ENCODE results near the gene MCC. TPM values are rescaled to one million over a fixed set of nuclear protein-coding genes. Genes with fewer than 3 reads are reported as not detected.

The MCC gene
- total and polyA plus RNA-seq, 4 donors = 9.0 to 47.3 (median 14.7) TPM

DNA sequence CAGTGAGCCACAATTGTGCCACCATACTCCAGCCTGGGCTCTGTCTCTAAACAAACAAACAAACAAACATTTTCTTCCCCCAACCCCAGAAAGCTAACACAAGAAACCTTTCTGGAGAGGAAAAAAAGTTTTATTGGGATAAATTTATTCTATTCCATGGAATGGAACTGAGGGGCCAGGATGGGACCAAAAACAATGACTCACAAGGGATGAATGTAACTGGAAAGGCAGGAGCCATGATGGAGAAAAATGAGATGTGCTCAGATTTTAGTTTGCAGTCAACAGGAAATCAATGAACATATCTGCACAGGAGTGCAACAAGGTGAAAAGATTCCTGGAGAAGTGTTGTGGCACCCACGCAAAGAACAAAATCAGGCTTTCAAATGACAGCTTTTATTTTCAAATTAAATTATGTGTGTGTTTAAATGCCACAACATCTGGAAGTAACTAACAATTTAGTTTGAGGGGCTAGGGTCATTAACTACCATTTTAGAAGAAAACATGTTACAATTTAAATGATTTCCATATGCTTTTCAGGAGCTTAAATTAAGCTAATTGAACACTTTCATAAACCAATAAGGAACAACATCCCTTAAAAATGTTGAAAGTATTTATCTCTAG is 262.0 kb downstream of the MCC start:
- TF ChIP-seq RXRA (IDR thresholded peaks at IDR 0.05) (no peak), FOXA2 (IDR thresholded peaks at IDR 0.05) (no peak), RAD21 (IDR thresholded peaks at IDR 0.05) (no peak), HNF4G (IDR thresholded peaks at IDR 0.05) (no peak), TAF1 (conservative IDR thresholded peaks at IDR 0.05) (no peak), JUND (IDR thresholded peaks at IDR 0.05) (no peak), NR2F2 (IDR thresholded peaks at IDR 0.05) (no peak), FOXA1 (IDR thresholded peaks at IDR 0.05) (no peak), GABPA (IDR thresholded peaks at IDR 0.05 in 1 of 2, conservative IDR thresholded peaks at IDR 0.05 in 1 of 2) (no peak), YY1 (IDR thresholded peaks at IDR 0.05) (no peak), SP1 (IDR thresholded peaks at IDR 0.05) (no peak), EGR1 (IDR thresholded peaks at IDR 0.05; ENCODE audit: low read depth in 2 of 2) (no peak), HNF4A (conservative IDR thresholded peaks at IDR 0.05) (no peak)
- TF ChIP-seq, protein P1, sequence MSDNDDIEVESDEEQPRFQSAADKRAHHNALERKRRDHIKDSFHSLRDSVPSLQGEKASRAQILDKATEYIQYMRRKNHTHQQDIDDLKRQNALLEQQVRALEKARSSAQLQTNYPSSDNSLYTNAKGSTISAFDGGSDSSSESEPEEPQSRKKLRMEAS (IDR thresholded peaks at IDR 0.05) = no peak
- TF ChIP-seq, protein P2, sequence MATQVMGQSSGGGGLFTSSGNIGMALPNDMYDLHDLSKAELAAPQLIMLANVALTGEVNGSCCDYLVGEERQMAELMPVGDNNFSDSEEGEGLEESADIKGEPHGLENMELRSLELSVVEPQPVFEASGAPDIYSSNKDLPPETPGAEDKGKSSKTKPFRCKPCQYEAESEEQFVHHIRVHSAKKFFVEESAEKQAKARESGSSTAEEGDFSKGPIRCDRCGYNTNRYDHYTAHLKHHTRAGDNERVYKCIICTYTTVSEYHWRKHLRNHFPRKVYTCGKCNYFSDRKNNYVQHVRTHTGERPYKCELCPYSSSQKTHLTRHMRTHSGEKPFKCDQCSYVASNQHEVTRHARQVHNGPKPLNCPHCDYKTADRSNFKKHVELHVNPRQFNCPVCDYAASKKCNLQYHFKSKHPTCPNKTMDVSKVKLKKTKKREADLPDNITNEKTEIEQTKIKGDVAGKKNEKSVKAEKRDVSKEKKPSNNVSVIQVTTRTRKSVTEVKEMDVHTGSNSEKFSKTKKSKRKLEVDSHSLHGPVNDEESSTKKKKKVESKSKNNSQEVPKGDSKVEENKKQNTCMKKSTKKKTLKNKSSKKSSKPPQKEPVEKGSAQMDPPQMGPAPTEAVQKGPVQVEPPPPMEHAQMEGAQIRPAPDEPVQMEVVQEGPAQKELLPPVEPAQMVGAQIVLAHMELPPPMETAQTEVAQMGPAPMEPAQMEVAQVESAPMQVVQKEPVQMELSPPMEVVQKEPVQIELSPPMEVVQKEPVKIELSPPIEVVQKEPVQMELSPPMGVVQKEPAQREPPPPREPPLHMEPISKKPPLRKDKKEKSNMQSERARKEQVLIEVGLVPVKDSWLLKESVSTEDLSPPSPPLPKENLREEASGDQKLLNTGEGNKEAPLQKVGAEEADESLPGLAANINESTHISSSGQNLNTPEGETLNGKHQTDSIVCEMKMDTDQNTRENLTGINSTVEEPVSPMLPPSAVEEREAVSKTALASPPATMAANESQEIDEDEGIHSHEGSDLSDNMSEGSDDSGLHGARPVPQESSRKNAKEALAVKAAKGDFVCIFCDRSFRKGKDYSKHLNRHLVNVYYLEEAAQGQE (IDR thresholded peaks at IDR 0.05) = no peak
- TF ChIP-seq, protein P3, sequence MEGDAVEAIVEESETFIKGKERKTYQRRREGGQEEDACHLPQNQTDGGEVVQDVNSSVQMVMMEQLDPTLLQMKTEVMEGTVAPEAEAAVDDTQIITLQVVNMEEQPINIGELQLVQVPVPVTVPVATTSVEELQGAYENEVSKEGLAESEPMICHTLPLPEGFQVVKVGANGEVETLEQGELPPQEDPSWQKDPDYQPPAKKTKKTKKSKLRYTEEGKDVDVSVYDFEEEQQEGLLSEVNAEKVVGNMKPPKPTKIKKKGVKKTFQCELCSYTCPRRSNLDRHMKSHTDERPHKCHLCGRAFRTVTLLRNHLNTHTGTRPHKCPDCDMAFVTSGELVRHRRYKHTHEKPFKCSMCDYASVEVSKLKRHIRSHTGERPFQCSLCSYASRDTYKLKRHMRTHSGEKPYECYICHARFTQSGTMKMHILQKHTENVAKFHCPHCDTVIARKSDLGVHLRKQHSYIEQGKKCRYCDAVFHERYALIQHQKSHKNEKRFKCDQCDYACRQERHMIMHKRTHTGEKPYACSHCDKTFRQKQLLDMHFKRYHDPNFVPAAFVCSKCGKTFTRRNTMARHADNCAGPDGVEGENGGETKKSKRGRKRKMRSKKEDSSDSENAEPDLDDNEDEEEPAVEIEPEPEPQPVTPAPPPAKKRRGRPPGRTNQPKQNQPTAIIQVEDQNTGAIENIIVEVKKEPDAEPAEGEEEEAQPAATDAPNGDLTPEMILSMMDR (IDR thresholded peaks at IDR 0.05; ENCODE audit: low read depth, low read length, missing input control) = no peak
- TF ChIP-seq, protein P4, sequence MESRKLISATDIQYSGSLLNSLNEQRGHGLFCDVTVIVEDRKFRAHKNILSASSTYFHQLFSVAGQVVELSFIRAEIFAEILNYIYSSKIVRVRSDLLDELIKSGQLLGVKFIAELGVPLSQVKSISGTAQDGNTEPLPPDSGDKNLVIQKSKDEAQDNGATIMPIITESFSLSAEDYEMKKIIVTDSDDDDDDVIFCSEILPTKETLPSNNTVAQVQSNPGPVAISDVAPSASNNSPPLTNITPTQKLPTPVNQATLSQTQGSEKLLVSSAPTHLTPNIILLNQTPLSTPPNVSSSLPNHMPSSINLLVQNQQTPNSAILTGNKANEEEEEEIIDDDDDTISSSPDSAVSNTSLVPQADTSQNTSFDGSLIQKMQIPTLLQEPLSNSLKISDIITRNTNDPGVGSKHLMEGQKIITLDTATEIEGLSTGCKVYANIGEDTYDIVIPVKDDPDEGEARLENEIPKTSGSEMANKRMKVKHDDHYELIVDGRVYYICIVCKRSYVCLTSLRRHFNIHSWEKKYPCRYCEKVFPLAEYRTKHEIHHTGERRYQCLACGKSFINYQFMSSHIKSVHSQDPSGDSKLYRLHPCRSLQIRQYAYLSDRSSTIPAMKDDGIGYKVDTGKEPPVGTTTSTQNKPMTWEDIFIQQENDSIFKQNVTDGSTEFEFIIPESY (IDR thresholded peaks at IDR 0.05) = no peak
- TF ChIP-seq, protein P5, sequence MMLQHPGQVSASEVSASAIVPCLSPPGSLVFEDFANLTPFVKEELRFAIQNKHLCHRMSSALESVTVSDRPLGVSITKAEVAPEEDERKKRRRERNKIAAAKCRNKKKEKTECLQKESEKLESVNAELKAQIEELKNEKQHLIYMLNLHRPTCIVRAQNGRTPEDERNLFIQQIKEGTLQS (IDR thresholded peaks at IDR 0.05) = no peak
- Histone ChIP-seq H3K4me3 (ENCODE audit: low read depth in 1 of 3, low read length in 3 of 3) (no peak overlapping the region), H3K27me3 (ENCODE audit: control insufficient read depth in 4 of 4, insufficient read depth in 4 of 4, low read length in 3 of 4) (no peaks in the 10 kb centered on the region), H3K9me3 (ENCODE audit: control insufficient read depth in 4 of 4, low read length in 3 of 4) (no peaks in the 10 kb centered on the region), H3K27ac (ENCODE audit: low read depth in 1 of 2, low read length in 2 of 2) (no peak overlapping the region), H3K36me3 (ENCODE audit: control insufficient read depth in 4 of 4, insufficient read depth in 3 of 4, low read depth in 1 of 4, low read length in 3 of 4) (no peaks in the 10 kb centered on the region), H3K4me1 (ENCODE audit: control insufficient read depth in 4 of 4, insufficient read depth in 4 of 4, low read length in 3 of 4) (peaks cover 0 to 9% (median 7%) of the 10 kb centered on the region in 4 donors), H3K9ac (ENCODE audit: low read depth in 1 of 2, low read length in 2 of 2) (no peak overlapping the region)
- no peak for DNase-seq (ENCODE audit: low spot score)
- WGBS = 98% methylated on average over 1 of the region's 1 CpG

Measured in liver (tissue), 9 donors.